Stimulated activated CD4-positive, alpha-beta T cell treated with anti-CD3 and anti-CD28 coated beads, TNF-alpha, amount 100 ng/mL, for 1 hour (primary cell): ENCODE measurements around the gene FXYD6.

Experiments used
- DNase-seq, 3 donors: peaks; one replicate each; pipeline ENCODE4 v3.0.0-alpha.2; 2020; ENCODE audit warnings: low read depth in 3 of 3, low spot score in 1 of 3

FXYD6 gene

GRCh38 chr11:117831661-117832415 lies 44.6 kb downstream of the FXYD6 start:
- DNase-seq: no peak

DNA sequence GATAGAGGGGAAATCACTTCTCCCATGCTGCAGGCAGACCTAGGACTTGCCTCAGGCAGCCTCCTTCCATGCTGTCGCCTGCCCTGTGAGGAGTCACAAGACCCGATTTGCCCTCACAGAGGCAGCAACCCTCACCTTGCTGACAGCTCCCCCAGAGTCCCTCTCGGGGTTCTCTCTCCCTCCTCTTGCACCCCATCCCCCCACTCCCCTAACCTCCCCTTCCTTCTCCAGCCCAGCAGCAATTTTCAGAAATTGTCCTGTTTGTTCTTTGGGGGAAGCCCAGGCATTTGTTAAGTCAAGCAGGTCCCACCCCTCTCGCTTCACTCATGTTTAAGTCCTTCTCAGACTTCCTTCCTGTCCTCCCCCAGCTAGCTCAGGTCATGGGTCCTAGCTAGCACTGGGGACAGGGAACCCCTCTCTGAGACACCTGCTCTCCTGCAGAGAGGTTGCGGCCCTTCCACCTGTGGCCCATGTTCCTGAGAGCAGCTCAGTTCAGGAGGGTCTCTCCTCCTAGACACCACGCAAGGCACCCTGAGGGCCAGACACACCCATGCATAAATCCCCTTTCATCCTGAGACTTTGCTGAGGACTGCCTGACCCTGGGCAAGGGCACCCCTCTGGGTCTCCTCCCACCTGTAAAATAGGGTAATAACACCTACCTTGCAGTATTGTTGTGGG lies 45.6 kb downstream of the FXYD6 start:
- DNase-seq: no peak

DNA sequence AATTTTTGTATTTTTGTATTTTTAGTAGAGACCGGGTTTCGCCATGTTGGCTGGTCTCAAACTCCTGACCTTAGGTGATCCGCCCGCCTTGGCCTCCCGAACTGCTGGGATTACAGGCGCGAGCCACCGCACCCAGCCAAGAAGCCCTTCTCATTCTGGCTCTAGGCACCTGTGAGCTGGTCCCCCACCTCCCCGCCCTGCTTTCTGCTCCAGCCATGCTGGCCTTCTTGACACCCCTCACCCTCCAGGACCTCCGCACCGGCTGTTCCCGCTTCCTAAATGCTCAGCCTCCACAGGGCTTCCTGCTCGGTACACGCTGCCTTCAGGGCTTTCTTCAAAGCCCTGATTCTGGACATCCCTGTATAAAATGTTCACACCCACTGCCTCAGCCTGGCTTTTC lies 46.4 kb downstream of the FXYD6 start:
- DNase-seq: no peak

DNA sequence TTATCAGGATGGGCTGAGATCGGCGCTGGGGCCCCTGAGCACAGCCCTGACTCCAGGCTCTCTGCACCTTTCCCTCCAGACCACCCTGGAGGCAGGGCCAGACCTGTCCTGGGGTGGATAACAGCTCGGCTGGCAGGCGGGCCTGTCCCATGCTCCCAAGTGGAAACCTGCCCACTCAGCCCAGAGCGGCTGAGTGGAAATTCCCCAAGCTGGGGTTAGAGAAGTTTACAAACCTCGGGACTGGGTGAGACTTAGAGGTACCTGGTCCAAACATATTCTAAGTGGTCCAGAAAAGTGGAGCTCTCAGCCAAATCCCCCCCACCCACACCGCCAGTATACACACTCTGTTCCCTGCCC lies 47.1 kb downstream of the FXYD6 start:
- DNase-seq: no peak

DNA sequence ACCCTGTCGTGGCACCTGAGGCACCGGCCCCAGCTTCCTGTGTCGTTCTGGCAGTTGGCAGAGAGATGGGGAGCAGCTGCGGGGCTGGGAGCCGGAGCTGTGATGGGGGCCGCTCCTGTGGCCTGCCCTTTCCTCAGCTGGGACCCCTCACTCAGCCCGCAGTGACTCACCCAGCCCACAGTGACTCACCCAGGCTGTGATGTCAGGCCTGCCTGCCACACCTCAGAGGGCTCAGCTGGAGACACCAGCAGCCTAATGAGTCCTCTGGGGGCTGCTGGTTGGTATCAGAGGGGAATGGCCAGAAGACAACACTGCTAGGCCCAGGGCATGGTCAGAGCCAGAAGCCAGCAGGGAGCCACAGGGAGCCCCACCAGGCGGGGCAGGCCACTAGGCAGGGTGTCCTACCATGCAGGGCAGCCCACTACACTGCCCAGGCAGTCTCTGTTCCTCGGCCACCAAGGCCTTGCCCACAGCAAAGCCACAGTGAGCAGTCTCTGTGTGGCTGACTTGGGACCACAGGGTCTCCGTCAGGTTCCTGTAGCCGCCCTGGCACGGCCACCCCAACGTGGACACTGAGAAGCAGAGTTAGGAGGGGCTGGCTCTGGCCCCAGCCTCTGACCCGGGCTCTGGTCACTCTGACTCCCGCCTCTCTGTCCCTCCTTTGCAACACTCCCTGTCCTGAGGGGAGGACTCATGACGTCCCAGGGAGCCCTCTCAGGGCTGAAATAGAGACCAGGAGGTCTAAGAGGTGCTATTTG lies 47.7 kb downstream of the FXYD6 start:
- peak; percentile 65 to 76 (median 71) for DNase-seq

- DNase-seq: no peak
Measured at GRCh38 chr11:117827521-117828511, 48.6 kb downstream of the FXYD6 start.

- no peak for DNase-seq
Measured at GRCh38 chr11:117826832-117827231, 49.6 kb downstream of the FXYD6 start.

DNA sequence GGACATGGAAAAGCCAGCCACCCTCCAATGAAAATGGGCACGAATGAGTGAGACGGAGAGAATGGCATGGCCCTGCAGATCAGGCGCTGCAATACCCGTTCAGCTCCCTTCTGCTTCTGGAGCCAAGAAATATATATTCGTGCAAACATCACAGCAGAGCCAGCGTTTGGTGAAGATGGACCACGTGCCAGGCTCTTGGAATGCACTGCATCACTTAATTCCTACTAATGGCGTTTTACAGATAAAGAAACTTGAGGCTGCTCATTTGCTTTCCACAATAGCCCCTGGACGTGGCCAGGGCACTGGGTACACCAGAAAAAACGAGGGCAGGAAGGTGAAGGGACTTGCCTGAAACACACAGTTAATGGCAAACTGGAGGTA lies 50.3 kb downstream of the FXYD6 start:
- DNase-seq: no peak

GRCh38 chr11:117825538-117826189 lies 50.8 kb downstream of the FXYD6 start:
- no peak for DNase-seq

- DNase-seq: no peak
Measured at GRCh38 chr11:117824571-117825537, 51.6 kb downstream of the FXYD6 start, which contains the start of gene FXYD2. Gene FXYD2, minus strand, starts transcription at chr11:117824744. Its CDS starts 66 bp downstream, at chr11:117824678.

DNA sequence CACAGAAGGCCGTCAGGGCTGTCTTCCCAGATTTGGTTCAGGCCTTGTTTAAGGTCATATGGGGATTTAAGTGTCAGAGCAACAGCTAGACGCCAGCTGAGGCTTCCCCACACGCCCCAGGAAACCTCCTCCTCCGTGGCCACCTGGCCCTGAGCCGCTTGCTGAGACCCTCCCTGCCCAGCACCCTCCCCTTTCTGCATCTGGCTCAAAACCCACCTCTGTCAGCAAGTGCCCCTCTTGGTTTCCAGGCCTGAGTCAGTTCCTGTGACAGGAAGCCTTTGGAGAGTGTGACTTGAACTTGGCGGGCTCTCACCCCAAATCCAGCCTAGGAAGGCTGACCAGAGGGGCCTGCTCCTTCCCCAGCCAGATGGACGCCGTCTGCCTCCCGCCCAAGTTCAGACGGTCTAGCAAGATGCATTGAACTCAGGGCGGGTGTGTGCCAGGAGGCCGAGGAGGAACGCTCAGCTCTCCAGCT lies 52.5 kb downstream of the FXYD6 start:
- no peak for DNase-seq

DNA sequence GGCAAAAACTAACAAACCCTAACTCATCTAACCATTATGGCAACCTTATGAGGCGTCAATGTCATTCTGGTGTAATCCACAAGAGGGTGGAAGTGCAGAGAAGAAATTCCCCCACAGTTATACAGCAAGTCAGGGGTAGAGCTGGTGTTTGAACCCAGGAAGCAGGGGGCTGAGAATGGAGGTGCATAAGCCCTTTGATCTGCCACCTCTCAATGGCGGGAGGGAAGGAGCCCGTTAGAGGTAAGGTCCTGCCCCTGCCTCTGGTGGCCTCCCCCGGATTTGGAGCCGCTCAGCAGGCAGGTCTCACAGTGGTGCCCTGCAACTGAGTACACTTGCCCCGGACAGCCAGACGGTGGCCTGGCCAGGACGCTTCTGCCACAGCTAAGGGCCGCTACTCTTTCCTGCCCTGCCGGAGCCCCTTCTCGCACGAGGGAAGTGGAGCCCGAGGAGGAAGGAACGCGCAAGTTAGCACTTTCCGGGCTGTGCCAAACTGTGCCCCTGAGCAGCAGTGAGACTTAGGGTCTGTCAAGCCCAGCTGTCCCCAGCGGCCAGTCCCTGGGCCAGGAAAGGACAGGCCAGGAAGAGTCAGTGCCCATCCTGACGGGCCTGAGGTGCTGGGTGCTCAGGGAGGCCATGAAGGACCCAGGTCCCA lies 53.0 kb downstream of the FXYD6 start:
- DNase-seq: no peak

- peak in 1 of 3 donors; percentile 44 for DNase-seq
Measured at GRCh38 chr11:117822074-117823033, 54.1 kb downstream of the FXYD6 start.

DNA sequence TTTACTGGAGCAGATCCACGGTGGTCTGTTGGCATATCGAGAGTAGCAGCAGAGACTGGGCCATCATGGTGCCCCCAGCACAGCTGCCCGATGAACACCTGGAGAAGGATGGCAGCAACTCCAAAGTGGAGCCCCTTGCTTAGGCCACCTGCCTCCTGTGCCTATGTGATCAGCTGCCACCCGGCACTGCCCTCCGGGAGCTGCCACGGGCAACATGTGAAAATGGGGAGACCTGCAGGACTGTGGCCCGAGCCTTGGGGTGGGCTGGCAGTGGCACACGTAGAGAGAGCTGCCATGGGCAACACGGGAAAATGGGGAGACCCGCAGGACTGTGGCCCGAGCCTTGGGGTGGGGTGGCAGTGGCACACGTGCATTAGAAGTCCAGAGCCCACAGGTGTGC lies 55.0 kb downstream of the FXYD6 start:
- DNase-seq: no peak

- no peak for DNase-seq
Measured at GRCh38 chr11:117820516-117820915, 55.9 kb downstream of the FXYD6 start.

DNA sequence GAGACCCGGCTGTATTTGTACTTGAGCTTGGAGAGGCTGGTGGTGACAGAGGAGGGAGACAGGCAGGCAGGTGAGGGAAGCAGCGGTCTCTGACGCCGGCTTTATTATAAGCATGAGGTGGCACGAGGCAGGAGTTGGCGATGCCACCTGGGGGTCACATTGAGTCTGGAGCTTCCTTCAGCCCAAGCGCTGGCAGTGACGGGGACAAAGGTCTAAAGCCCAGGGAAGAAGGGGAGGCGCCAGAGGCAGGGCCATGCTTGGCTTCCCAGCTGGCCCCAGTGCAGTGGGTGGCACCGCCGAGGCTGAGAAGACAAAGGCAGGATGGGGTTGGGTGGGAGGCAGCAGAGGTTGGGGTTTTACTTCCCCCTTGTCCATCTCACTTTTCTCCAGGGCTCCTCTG lies 56.4 kb downstream of the FXYD6 start:
- no peak for DNase-seq
